Panc1 (cell line): Measurements from ENCODE around the gene HYAL1.

ENCODE experiments used
- SIN3A ChIP-seq: IDR thresholded peaks from 2 replicates; pipeline ENCODE4 v1.6.1; 2012; ENCODE audit warnings: low read depth, mild to moderate bottlenecking, low read length, moderate library complexity, borderline replicate concordance; ENCODE audit not compliant: insufficient read depth
- TF ChIP-seq, protein P1 (sequence below): fragments of 450-650 bp; IDR thresholded peaks from 2 replicates; pipeline ENCODE4 v1.5.1; 2017; ENCODE audit warnings: mild to moderate bottlenecking
- TF ChIP-seq, protein P2 (sequence below), 2 experiments: IDR thresholded peaks; 2 replicates each; pipeline ENCODE4 v1.6.1; 2011 to 2012; ENCODE audit warnings: low read depth in 2 of 2, control low read depth in 1 of 2, low read length in 1 of 2, mild to moderate bottlenecking in 1 of 2, moderate library complexity in 1 of 2; ENCODE audit not compliant: insufficient read depth in 1 of 2

DNA sequence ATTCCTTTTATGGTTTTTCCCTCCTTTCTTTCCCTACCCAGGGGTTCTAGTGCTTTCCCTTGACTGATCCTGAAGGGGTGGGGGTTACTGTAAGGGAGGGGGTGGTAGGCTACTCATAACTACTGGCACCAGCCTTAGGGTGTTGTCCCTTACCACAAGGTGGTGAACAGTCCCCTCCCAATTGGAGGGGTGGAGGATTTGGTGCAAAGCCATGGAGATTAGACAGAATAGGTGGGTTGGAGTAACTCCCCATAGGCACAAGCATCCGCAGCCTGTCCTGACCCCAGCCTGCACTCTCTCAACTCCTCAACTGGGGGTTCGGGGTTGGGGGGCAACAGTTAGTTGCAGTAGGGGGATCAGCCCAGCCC is 21.7 kb upstream of the HYAL1 start:
- TF ChIP-seq, protein P1, sequence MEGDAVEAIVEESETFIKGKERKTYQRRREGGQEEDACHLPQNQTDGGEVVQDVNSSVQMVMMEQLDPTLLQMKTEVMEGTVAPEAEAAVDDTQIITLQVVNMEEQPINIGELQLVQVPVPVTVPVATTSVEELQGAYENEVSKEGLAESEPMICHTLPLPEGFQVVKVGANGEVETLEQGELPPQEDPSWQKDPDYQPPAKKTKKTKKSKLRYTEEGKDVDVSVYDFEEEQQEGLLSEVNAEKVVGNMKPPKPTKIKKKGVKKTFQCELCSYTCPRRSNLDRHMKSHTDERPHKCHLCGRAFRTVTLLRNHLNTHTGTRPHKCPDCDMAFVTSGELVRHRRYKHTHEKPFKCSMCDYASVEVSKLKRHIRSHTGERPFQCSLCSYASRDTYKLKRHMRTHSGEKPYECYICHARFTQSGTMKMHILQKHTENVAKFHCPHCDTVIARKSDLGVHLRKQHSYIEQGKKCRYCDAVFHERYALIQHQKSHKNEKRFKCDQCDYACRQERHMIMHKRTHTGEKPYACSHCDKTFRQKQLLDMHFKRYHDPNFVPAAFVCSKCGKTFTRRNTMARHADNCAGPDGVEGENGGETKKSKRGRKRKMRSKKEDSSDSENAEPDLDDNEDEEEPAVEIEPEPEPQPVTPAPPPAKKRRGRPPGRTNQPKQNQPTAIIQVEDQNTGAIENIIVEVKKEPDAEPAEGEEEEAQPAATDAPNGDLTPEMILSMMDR, result no peak
- TF ChIP-seq SIN3A, result no peak
- TF ChIP-seq, protein P2, sequence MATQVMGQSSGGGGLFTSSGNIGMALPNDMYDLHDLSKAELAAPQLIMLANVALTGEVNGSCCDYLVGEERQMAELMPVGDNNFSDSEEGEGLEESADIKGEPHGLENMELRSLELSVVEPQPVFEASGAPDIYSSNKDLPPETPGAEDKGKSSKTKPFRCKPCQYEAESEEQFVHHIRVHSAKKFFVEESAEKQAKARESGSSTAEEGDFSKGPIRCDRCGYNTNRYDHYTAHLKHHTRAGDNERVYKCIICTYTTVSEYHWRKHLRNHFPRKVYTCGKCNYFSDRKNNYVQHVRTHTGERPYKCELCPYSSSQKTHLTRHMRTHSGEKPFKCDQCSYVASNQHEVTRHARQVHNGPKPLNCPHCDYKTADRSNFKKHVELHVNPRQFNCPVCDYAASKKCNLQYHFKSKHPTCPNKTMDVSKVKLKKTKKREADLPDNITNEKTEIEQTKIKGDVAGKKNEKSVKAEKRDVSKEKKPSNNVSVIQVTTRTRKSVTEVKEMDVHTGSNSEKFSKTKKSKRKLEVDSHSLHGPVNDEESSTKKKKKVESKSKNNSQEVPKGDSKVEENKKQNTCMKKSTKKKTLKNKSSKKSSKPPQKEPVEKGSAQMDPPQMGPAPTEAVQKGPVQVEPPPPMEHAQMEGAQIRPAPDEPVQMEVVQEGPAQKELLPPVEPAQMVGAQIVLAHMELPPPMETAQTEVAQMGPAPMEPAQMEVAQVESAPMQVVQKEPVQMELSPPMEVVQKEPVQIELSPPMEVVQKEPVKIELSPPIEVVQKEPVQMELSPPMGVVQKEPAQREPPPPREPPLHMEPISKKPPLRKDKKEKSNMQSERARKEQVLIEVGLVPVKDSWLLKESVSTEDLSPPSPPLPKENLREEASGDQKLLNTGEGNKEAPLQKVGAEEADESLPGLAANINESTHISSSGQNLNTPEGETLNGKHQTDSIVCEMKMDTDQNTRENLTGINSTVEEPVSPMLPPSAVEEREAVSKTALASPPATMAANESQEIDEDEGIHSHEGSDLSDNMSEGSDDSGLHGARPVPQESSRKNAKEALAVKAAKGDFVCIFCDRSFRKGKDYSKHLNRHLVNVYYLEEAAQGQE (IDR thresholded peaks at IDR 0.05; ENCODE audit: insufficient read depth in 1 of 2, low read depth in 2 of 2, low read length in 1 of 2), result no peak
